WTC11 (cell line): ENCODE data around the gene TM9SF1. TPM values are rescaled to one million over a fixed set of nuclear protein-coding genes. Genes with fewer than 3 reads are reported as not detected.

Experiments used
- CREB1 ChIP-seq: sonication (generic); formaldehyde crosslinking; IDR thresholded peaks from 2 replicates; pipeline ENCODE4 v1.8.0; 2023; ENCODE audit warnings: mild to moderate bottlenecking, missing genetic modification reagents
- CREM ChIP-seq: sonication (generic); formaldehyde crosslinking; IDR thresholded peaks from 2 replicates; pipeline ENCODE4 v1.8.1; 2022; ENCODE audit warnings: mild to moderate bottlenecking, missing genetic modification reagents, moderate library complexity
- ESRRA ChIP-seq: sonication (generic); formaldehyde crosslinking; IDR thresholded peaks from 2 replicates; pipeline ENCODE4 v1.8.1; 2022; ENCODE audit warnings: mild to moderate bottlenecking, missing genetic modification reagents, borderline replicate concordance
- ETV6 ChIP-seq: sonication (generic); formaldehyde crosslinking; IDR thresholded peaks from 2 replicates; pipeline ENCODE4 v1.8.1; 2022; ENCODE audit warnings: mild to moderate bottlenecking, missing genetic modification reagents
- FOXK1 ChIP-seq: sonication (generic); formaldehyde crosslinking; IDR thresholded peaks from 2 replicates; pipeline ENCODE4 v1.8.0; 2022; ENCODE audit warnings: mild to moderate bottlenecking, moderate library complexity, missing genetic modification reagents
- FOXP1 ChIP-seq: sonication (generic); formaldehyde crosslinking; IDR thresholded peaks from 2 replicates; pipeline ENCODE4 v1.8.0; 2022; ENCODE audit warnings: missing genetic modification reagents, mild to moderate bottlenecking, moderate library complexity, borderline replicate concordance
- GABPB1 ChIP-seq: sonication (generic); formaldehyde crosslinking; IDR thresholded peaks from 2 replicates; pipeline ENCODE4 v1.8.1; 2023; ENCODE audit warnings: mild to moderate bottlenecking, missing genetic modification reagents
- KAT7 ChIP-seq: sonication (generic); formaldehyde crosslinking; IDR thresholded peaks from 2 replicates; pipeline ENCODE4 v1.8.1; 2023; ENCODE audit warnings: missing genetic modification reagents, mild to moderate bottlenecking, borderline replicate concordance
- NFATC4 ChIP-seq: fragments of 250-450 bp; sonication (Bioruptor Pico); IDR thresholded peaks from 2 replicates; pipeline ENCODE4 v1.9.0; 2021; ENCODE audit warnings: mild to moderate bottlenecking
- NR1H2 ChIP-seq: sonication (generic); formaldehyde crosslinking; IDR thresholded peaks from 2 replicates; pipeline ENCODE4 v1.9.0; 2021; ENCODE audit warnings: mild to moderate bottlenecking, moderate library complexity, missing genetic modification reagents
- PRRX2 ChIP-seq: fragments of 250-450 bp; sonication (Bioruptor Pico); IDR thresholded peaks from 2 replicates; pipeline ENCODE4 v1.8.0; 2021; ENCODE audit warnings: mild to moderate bottlenecking
- RELA ChIP-seq: sonication (generic); formaldehyde crosslinking; IDR thresholded peaks from 2 replicates; pipeline ENCODE4 v1.8.1; 2022; ENCODE audit warnings: missing genetic modification reagents, mild to moderate bottlenecking, borderline replicate concordance
- SMAD3 ChIP-seq: sonication (generic); formaldehyde crosslinking; IDR thresholded peaks from 2 replicates; pipeline ENCODE4 v1.8.0; 2022; ENCODE audit warnings: missing genetic modification reagents, mild to moderate bottlenecking, borderline replicate concordance
- TP53 ChIP-seq: sonication (generic); formaldehyde crosslinking; IDR thresholded peaks from 2 replicates; pipeline ENCODE4 v1.8.1; 2023; ENCODE audit warnings: mild to moderate bottlenecking, missing genetic modification reagents
- ZNF138 ChIP-seq: sonication (generic); formaldehyde crosslinking; conservative IDR thresholded peaks from 2 replicates; pipeline ENCODE4 v1.8.1; 2022; ENCODE audit warnings: mild to moderate bottlenecking, moderate library complexity, missing genetic modification reagents
- ZNF219 ChIP-seq: sonication (generic); formaldehyde crosslinking; IDR thresholded peaks from 2 replicates; pipeline ENCODE4 v1.8.0; 2023; ENCODE audit warnings: missing genetic modification reagents, mild to moderate bottlenecking, borderline replicate concordance
- ZNF232 ChIP-seq: sonication (generic); formaldehyde crosslinking; IDR thresholded peaks from 2 replicates; pipeline ENCODE4 v1.8.0; 2022; ENCODE audit warnings: mild to moderate bottlenecking, missing genetic modification reagents
- ZNF263 ChIP-seq: sonication (generic); formaldehyde crosslinking; IDR thresholded peaks from 2 replicates; pipeline ENCODE4 v1.8.1; 2022; ENCODE audit warnings: low read depth, mild to moderate bottlenecking, moderate library complexity, missing genetic modification reagents
- ZNF317 ChIP-seq: sonication (generic); formaldehyde crosslinking; IDR thresholded peaks from 2 replicates; pipeline ENCODE4 v1.8.1; 2023; ENCODE audit warnings: low read depth, mild to moderate bottlenecking, moderate library complexity, missing genetic modification reagents, borderline replicate concordance
- total RNA-seq: library from RNA; stranded (reverse); gene quantifications from 3 replicates; pipeline ENCODE4 v1.2.3, GENCODE V29; 2021
- TF ChIP-seq, protein P1 (sequence below): sonication (generic); formaldehyde crosslinking; IDR thresholded peaks from 2 replicates; pipeline ENCODE4 v1.8.1; 2022; ENCODE audit warnings: mild to moderate bottlenecking, moderate library complexity, missing genetic modification reagents
- TF ChIP-seq, protein P2 (sequence below): sonication (generic); formaldehyde crosslinking; IDR thresholded peaks from 2 replicates; pipeline ENCODE4 v1.8.1; 2022; ENCODE audit warnings: missing genetic modification reagents, borderline replicate concordance
- TF ChIP-seq, protein P3 (sequence below): sonication (generic); formaldehyde crosslinking; conservative IDR thresholded peaks from 2 replicates; pipeline ENCODE4 v1.8.1; 2023; ENCODE audit warnings: mild to moderate bottlenecking, low read depth, missing genetic modification reagents, moderate library complexity
- TF ChIP-seq, protein P4 (sequence below): sonication (generic); formaldehyde crosslinking; IDR thresholded peaks from 2 replicates; pipeline ENCODE4 v1.8.0; 2022; ENCODE audit warnings: mild to moderate bottlenecking, missing genetic modification reagents
- TF ChIP-seq, protein P5 (sequence below): sonication (generic); formaldehyde crosslinking; IDR thresholded peaks from 2 replicates; pipeline ENCODE4 v1.8.0; 2023; ENCODE audit warnings: missing genetic modification reagents, mild to moderate bottlenecking, borderline replicate concordance
- TF ChIP-seq, protein P6 (sequence below): sonication (generic); formaldehyde crosslinking; IDR thresholded peaks from 2 replicates; pipeline ENCODE4 v1.8.1; 2022; ENCODE audit warnings: mild to moderate bottlenecking, missing genetic modification reagents, moderate library complexity, borderline replicate concordance

TM9SF1 gene
- total RNA-seq, 1 experiment from 2014 or later, result 27.9 TPM

DNA sequence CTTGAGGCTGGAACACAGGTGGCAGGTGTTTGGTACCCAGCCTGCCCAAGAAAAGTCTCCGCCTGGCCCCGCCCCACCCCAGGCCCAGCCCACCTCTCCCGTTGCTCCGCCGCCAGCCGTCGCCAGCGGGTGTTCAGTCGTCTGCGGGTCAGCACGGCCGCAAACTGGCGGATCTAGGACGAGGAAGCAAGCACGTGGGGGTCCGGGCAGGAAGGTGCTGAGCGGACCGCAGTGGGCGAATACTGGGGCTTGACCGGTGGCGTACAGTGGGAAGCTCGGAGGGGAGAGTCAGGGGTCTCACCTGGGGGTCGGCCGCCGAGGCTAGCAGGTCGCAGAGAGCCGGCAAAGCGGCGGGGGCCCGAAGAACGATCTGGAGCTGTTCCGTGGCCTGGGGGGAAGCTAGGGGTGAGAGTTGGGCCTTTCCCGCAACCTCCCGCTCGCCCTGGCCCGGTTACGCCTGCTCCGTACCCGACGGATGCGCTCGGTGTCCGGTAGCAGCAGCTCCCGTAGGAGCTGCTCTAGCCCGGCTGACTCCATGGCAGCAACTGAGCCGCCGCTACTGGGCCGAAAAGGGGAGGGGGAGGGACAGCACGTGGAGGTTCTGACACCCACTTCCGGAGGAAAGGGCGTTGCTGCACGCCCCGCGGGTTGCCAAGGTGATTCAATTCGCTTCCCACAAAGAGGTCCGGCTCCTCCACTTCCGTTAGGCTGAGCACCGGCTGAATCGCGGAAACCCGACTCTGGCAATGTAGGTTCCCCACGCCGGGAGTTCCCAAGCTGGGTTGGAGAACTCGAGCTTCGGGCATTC is 6.8 kb downstream of the TM9SF1 start, which contains the start of gene IPO4 (continued):
- peak; percentile 84 for TF ChIP-seq TP53
- TF ChIP-seq, protein P1, sequence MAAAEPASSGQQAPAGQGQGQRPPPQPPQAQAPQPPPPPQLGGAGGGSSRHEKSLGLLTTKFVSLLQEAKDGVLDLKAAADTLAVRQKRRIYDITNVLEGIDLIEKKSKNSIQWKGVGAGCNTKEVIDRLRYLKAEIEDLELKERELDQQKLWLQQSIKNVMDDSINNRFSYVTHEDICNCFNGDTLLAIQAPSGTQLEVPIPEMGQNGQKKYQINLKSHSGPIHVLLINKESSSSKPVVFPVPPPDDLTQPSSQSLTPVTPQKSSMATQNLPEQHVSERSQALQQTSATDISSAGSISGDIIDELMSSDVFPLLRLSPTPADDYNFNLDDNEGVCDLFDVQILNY (CRISPR knock-in tag), result peak; percentile 83; the same call in 1 of the 2 replicates
- no peak for TF ChIP-seq ZNF263 (CRISPR knock-in tag)
- TF ChIP-seq, protein P2, sequence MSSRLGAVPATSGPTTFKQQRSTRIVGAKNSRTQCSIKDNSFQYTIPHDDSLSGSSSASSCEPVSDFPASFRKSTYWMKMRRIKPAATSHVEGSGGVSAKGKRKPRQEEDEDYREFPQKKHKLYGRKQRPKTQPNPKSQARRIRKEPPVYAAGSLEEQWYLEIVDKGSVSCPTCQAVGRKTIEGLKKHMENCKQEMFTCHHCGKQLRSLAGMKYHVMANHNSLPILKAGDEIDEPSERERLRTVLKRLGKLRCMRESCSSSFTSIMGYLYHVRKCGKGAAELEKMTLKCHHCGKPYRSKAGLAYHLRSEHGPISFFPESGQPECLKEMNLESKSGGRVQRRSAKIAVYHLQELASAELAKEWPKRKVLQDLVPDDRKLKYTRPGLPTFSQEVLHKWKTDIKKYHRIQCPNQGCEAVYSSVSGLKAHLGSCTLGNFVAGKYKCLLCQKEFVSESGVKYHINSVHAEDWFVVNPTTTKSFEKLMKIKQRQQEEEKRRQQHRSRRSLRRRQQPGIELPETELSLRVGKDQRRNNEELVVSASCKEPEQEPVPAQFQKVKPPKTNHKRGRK (CRISPR knock-in tag), result no peak
- peak; percentile 97 for TF ChIP-seq GABPB1 (CRISPR knock-in tag)
- TF ChIP-seq ETV6, result peak; percentile 47; the same call in 1 of the 2 replicates
- peak; percentile 74; the same call in 1 of the 2 replicates for TF ChIP-seq NR1H2
- 0 out of 2 replicates have a peak, but pooled peaks have one; percentile 39 for TF ChIP-seq PRRX2 (CRISPR knock-in tag)
- peak; percentile 33; the same call in 1 of the 2 replicates for TF ChIP-seq ZNF219 (CRISPR knock-in tag)
- TF ChIP-seq ESRRA, result peak; percentile 90; the same call in 1 of the 2 replicates
- peak; percentile 82; the same call in 1 of the 2 replicates for TF ChIP-seq SMAD3
- TF ChIP-seq, protein P3, sequence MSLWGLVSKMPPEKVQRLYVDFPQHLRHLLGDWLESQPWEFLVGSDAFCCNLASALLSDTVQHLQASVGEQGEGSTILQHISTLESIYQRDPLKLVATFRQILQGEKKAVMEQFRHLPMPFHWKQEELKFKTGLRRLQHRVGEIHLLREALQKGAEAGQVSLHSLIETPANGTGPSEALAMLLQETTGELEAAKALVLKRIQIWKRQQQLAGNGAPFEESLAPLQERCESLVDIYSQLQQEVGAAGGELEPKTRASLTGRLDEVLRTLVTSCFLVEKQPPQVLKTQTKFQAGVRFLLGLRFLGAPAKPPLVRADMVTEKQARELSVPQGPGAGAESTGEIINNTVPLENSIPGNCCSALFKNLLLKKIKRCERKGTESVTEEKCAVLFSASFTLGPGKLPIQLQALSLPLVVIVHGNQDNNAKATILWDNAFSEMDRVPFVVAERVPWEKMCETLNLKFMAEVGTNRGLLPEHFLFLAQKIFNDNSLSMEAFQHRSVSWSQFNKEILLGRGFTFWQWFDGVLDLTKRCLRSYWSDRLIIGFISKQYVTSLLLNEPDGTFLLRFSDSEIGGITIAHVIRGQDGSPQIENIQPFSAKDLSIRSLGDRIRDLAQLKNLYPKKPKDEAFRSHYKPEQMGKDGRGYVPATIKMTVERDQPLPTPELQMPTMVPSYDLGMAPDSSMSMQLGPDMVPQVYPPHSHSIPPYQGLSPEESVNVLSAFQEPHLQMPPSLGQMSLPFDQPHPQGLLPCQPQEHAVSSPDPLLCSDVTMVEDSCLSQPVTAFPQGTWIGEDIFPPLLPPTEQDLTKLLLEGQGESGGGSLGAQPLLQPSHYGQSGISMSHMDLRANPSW (CRISPR knock-in tag), result 0 out of 2 replicates have a peak, but pooled peaks have one; percentile 75
- TF ChIP-seq KAT7, result 0 out of 2 replicates have a peak, but pooled peaks have one; percentile 59
- TF ChIP-seq FOXP1, result peak; percentile 74; the same call in 1 of the 2 replicates
- TF ChIP-seq, protein P4, sequence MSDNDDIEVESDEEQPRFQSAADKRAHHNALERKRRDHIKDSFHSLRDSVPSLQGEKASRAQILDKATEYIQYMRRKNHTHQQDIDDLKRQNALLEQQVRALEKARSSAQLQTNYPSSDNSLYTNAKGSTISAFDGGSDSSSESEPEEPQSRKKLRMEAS, result peak; percentile 97
- TF ChIP-seq ZNF317, result no peak
- TF ChIP-seq NFATC4 (CRISPR knock-in tag), result no peak
- TF ChIP-seq, protein P5, sequence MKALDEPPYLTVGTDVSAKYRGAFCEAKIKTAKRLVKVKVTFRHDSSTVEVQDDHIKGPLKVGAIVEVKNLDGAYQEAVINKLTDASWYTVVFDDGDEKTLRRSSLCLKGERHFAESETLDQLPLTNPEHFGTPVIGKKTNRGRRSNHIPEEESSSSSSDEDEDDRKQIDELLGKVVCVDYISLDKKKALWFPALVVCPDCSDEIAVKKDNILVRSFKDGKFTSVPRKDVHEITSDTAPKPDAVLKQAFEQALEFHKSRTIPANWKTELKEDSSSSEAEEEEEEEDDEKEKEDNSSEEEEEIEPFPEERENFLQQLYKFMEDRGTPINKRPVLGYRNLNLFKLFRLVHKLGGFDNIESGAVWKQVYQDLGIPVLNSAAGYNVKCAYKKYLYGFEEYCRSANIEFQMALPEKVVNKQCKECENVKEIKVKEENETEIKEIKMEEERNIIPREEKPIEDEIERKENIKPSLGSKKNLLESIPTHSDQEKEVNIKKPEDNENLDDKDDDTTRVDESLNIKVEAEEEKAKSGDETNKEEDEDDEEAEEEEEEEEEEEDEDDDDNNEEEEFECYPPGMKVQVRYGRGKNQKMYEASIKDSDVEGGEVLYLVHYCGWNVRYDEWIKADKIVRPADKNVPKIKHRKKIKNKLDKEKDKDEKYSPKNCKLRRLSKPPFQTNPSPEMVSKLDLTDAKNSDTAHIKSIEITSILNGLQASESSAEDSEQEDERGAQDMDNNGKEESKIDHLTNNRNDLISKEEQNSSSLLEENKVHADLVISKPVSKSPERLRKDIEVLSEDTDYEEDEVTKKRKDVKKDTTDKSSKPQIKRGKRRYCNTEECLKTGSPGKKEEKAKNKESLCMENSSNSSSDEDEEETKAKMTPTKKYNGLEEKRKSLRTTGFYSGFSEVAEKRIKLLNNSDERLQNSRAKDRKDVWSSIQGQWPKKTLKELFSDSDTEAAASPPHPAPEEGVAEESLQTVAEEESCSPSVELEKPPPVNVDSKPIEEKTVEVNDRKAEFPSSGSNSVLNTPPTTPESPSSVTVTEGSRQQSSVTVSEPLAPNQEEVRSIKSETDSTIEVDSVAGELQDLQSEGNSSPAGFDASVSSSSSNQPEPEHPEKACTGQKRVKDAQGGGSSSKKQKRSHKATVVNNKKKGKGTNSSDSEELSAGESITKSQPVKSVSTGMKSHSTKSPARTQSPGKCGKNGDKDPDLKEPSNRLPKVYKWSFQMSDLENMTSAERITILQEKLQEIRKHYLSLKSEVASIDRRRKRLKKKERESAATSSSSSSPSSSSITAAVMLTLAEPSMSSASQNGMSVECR (CRISPR knock-in tag), result peak; percentile 71; the same call in 1 of the 2 replicates
- peak; percentile 71 for TF ChIP-seq CREM (CRISPR knock-in tag)
- TF ChIP-seq FOXK1 (CRISPR knock-in tag), result peak; percentile 85
- TF ChIP-seq ZNF232 (CRISPR knock-in tag), result peak; percentile 63; the same call in 1 of the 2 replicates
- no peak for TF ChIP-seq CREB1 (CRISPR knock-in tag)
- 0 out of 2 replicates have a peak, but pooled peaks have one; percentile 55 for TF ChIP-seq RELA
- TF ChIP-seq ZNF138 (CRISPR knock-in tag), result peak; percentile 72; the same call in 1 of the 2 replicates
- TF ChIP-seq, protein P6, sequence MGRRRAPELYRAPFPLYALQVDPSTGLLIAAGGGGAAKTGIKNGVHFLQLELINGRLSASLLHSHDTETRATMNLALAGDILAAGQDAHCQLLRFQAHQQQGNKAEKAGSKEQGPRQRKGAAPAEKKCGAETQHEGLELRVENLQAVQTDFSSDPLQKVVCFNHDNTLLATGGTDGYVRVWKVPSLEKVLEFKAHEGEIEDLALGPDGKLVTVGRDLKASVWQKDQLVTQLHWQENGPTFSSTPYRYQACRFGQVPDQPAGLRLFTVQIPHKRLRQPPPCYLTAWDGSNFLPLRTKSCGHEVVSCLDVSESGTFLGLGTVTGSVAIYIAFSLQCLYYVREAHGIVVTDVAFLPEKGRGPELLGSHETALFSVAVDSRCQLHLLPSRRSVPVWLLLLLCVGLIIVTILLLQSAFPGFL (CRISPR knock-in tag), result peak; percentile 88; the same call in 1 of the 2 replicates
- TF ChIP-seq, all 79 proteins: peak for 34
